Type B pancreatic cell (in vitro differentiated cells): ENCODE data around the gene ORC5. TPM values are rescaled to one million over a fixed set of nuclear protein-coding genes. Genes with fewer than 3 reads are reported as not detected.
"Not testable (repeated sequence)": the region's sequence is repeated elsewhere in the genome, so short reads cannot be mapped to it uniquely, and the experiment has no call there.

Source experiments
- DNase-seq: peaks from one replicate; pipeline ENCODE4 v3.0.0; 2021; ENCODE audit warnings: mixed read lengths; ENCODE audit not compliant: unreplicated experiment; ENCODE audit errors: extremely low spot score
- H3K27ac Mint-ChIP-seq: 2 replicates; pipeline ENCODE4 v1.8.0; 2021; ENCODE audit warnings: mild to moderate bottlenecking, mixed read lengths
- H3K27me3 Mint-ChIP-seq: 2 replicates; pipeline ENCODE4 v1.8.0; 2021; ENCODE audit warnings: mixed read lengths
- H3K36me3 Mint-ChIP-seq: 2 replicates; pipeline ENCODE4 v1.8.0; 2021; ENCODE audit warnings: mixed read lengths
- H3K4me1 Mint-ChIP-seq: one replicate; pipeline ENCODE4 v1.8.0; 2021; ENCODE audit warnings: mixed read lengths; ENCODE audit not compliant: unreplicated experiment
- H3K4me3 Mint-ChIP-seq: 2 replicates; pipeline ENCODE4 v1.8.0; 2021; ENCODE audit warnings: mild to moderate bottlenecking, mixed read lengths
- H3K9me3 Mint-ChIP-seq: 2 replicates; pipeline ENCODE4 v1.8.0; 2021; ENCODE audit warnings: mixed read lengths
- total RNA-seq: library from RNA; stranded (reverse); gene quantifications from 2 replicates; pipeline ENCODE4 v1.2.1, GENCODE V29; 2021; ENCODE audit warnings: low replicate concordance
- TF ChIP-seq, protein P1 (sequence below): fragments of 200-600 bp; sonication (generic); conservative IDR thresholded peaks from 2 replicates; pipeline ENCODE4 v1.5.0; 2021; ENCODE audit warnings: antibody characterized with exemption, mild to moderate bottlenecking

ORC5 gene
- total RNA-seq, 1 donor from 2014 or later: 22.8 TPM

- Mint-ChIP-seq H3K36me3 (no peaks in the 10 kb centered on the region), H3K4me3 (no peak overlapping the region), H3K9me3 (no peaks in the 10 kb centered on the region), H3K27ac (no peak overlapping the region), H3K27me3 (peaks cover 67% of the 10 kb centered on the region), H3K4me1 (peaks cover 5% of the 10 kb centered on the region)
- TF ChIP-seq, protein P1, sequence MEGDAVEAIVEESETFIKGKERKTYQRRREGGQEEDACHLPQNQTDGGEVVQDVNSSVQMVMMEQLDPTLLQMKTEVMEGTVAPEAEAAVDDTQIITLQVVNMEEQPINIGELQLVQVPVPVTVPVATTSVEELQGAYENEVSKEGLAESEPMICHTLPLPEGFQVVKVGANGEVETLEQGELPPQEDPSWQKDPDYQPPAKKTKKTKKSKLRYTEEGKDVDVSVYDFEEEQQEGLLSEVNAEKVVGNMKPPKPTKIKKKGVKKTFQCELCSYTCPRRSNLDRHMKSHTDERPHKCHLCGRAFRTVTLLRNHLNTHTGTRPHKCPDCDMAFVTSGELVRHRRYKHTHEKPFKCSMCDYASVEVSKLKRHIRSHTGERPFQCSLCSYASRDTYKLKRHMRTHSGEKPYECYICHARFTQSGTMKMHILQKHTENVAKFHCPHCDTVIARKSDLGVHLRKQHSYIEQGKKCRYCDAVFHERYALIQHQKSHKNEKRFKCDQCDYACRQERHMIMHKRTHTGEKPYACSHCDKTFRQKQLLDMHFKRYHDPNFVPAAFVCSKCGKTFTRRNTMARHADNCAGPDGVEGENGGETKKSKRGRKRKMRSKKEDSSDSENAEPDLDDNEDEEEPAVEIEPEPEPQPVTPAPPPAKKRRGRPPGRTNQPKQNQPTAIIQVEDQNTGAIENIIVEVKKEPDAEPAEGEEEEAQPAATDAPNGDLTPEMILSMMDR: no peak
- DNase-seq: no peak
Measured at GRCh38 chr7:104242638-104243037, 34.8 kb upstream of the ORC5 start.

DNA sequence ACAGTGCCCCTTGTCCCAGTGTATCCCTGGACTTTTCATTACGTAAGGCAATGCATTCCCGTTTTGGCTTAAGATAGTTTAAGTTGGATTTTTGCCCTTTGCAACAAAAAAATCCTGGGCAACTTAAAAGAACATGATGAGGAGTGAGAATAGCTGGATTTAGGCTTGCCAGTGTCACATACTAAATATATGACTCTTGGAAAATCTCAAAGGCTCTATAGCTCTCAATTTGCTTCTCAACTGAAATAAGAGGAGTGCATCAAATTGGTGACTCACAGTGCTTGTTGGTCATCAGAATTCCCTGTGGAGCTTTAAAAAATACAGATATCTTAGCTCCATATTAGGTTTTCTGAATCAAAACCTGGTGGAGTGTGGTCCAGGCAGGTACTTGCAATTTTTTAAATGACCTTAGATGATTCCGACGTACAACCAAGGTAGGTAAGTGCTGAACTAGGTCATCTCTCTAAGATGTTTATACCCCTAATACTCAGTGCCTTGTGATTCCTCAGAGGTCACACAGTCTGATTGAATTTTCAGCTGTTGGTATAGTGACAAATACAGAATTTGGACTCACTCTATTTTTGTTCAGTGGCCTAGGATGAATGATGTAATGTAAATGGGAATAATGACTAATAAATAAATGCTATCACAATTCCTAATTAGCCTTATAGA, 33.9 kb upstream of the ORC5 start:
- Mint-ChIP-seq H3K4me3 (no peak overlapping the region), H3K27me3 (peaks cover 65% of the 10 kb centered on the region), H3K36me3 (no peaks in the 10 kb centered on the region), H3K27ac (no peak overlapping the region), H3K4me1 (peaks cover 5% of the 10 kb centered on the region), H3K9me3 (no peaks in the 10 kb centered on the region)
- TF ChIP-seq, protein P1: no peak
- no peak for DNase-seq

- Mint-ChIP-seq H3K27ac (no peak overlapping the region), H3K36me3 (no peaks in the 10 kb centered on the region), H3K9me3 (no peaks in the 10 kb centered on the region), H3K4me3 (no peak overlapping the region), H3K27me3 (peaks cover 63% of the 10 kb centered on the region), H3K4me1 (peaks cover 5% of the 10 kb centered on the region)
- DNase-seq: no peak
- TF ChIP-seq, protein P1: no peak
Measured at GRCh38 chr7:104241135-104241534, 33.3 kb upstream of the ORC5 start.

- H3K36me3 Mint-ChIP-seq: no peaks in the 10 kb centered on the region
- DNase-seq: no peak
- H3K4me3 Mint-ChIP-seq: no peak overlapping the region
- peaks cover 5% of the 10 kb centered on the region for H3K4me1 Mint-ChIP-seq
- H3K27me3 Mint-ChIP-seq: peaks cover 56% of the 10 kb centered on the region
- no peaks in the 10 kb centered on the region for H3K9me3 Mint-ChIP-seq
- no peak overlapping the region for H3K27ac Mint-ChIP-seq
- TF ChIP-seq, protein P1: no peak
Measured at GRCh38 chr7:104240401-104240800, 32.6 kb upstream of the ORC5 start.

DNA sequence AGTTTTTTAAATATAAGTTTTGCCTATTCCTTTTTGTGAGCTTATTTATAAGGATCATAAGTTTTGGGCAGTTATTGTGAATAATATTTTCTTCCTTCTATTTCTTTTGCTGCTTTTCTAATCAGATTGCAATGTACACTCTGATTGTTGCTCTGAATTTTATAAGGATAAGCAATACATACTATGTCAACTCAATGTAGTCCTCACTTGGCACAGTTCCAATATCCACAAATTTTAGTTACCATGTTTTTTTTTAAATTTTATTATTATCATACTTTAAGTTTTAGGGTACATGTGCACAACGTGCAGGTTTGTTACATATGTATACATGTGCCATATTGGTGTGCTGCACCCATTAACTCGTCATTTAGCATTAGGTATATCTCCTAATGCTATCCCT, 27.2 kb upstream of the ORC5 start:
- not testable (repeated sequence) for H3K9me3 Mint-ChIP-seq, H3K4me3 Mint-ChIP-seq, DNase-seq, H3K4me1 Mint-ChIP-seq, H3K27ac Mint-ChIP-seq, H3K36me3 Mint-ChIP-seq
- H3K27me3 Mint-ChIP-seq: peaks cover 50% of the 10 kb centered on the region

- Mint-ChIP-seq H3K4me3 (no peak overlapping the region), H3K27me3 (peaks cover 45% of the 10 kb centered on the region), H3K9me3 (no peaks in the 10 kb centered on the region), H3K36me3 (no peaks in the 10 kb centered on the region), H3K27ac (no peak overlapping the region), H3K4me1 (peaks cover 4% of the 10 kb centered on the region)
- DNase-seq: no peak
- TF ChIP-seq, protein P1: peak; percentile 85
Measured at GRCh38 chr7:104231054-104232046, 23.5 kb upstream of the ORC5 start.
